GM21515 (cell line): ENCODE results near the gene PLD2.

Source experiments
- ATAC-seq: cut with Tn5 transposase; IDR thresholded peaks from one replicate; pipeline ENCODE4 v1.9.1; 2021; ENCODE audit not compliant: unreplicated experiment

Gene PLD2

GRCh38 chr17:4788807-4789700, 17.9 kb upstream of the PLD2 start, which contains the start of gene GLTPD2:
Gene GLTPD2, plus strand, starts transcription at chr17:4788964. Its CDS starts 48 bp downstream, at chr17:4789012.
- ATAC-seq, result peak; percentile 12

- ATAC-seq, result no peak
Measured at GRCh38 chr17:4789701-4789950, 17.3 kb upstream of the PLD2 start.

- peak; percentile 79 for ATAC-seq
Measured at GRCh38 chr17:4789951-4790704, 16.8 kb upstream of the PLD2 start.

GRCh38 chr17:4790705-4791088, 16.3 kb upstream of the PLD2 start:
- ATAC-seq, result no peak

GRCh38 chr17:4795168-4795567, 11.8 kb upstream of the PLD2 start:
- ATAC-seq, result no peak

- ATAC-seq, result peak; percentile 12
Measured at GRCh38 chr17:4796552-4796920, 10.4 kb upstream of the PLD2 start.

GRCh38 chr17:4800462-4801196, 6.3 kb upstream of the PLD2 start:
- no peak for ATAC-seq

GRCh38 chr17:4802228-4802627, 4.7 kb upstream of the PLD2 start, which contains the start of gene C17orf114:
Gene C17orf114, minus strand, starts transcription at chr17:4802328.
- ATAC-seq, result no peak

- ATAC-seq, result peak; percentile 31
Measured at GRCh38 chr17:4806456-4806776, 536 bp upstream of the PLD2 start.

- ATAC-seq, result no peak
Measured at GRCh38 chr17:4807605-4808377, 839 bp downstream of the PLD2 start.

- no peak for ATAC-seq
Measured at GRCh38 chr17:4808378-4808767, 1.4 kb downstream of the PLD2 start.

GRCh38 chr17:4810696-4811290, 3.8 kb downstream of the PLD2 start:
- ATAC-seq, result no peak

- ATAC-seq, result no peak
Measured at GRCh38 chr17:4811471-4811870, 4.5 kb downstream of the PLD2 start.

GRCh38 chr17:4812690-4813089, 5.7 kb downstream of the PLD2 start:
- ATAC-seq, result no peak

GRCh38 chr17:4815043-4815675, 8.2 kb downstream of the PLD2 start:
- ATAC-seq, result no peak

- ATAC-seq, result no peak
Measured at GRCh38 chr17:4816826-4817225, 9.9 kb downstream of the PLD2 start.

GRCh38 chr17:4818276-4818675, 11.3 kb downstream of the PLD2 start:
- no peak for ATAC-seq

GRCh38 chr17:4822835-4823234, 15.9 kb downstream of the PLD2 start:
- ATAC-seq, result no peak

GRCh38 chr17:4823373-4824089, 16.6 kb downstream of the PLD2 start:
- no peak for ATAC-seq

GRCh38 chr17:4827399-4827798, 20.4 kb downstream of the PLD2 start:
- ATAC-seq, result no peak
